Measurements from ENCODE around the gene FGF18. TPM values are rescaled to one million over a fixed set of nuclear protein-coding genes. Genes with fewer than 3 reads are reported as not detected.
A peak's percentile ranks its signal among the peaks of the same experiment; 100 is the strongest.

Gene FGF18
- total and polyA plus RNA-seq, 9 of the 15 experiments (the other 6 are each of a cell fraction or from before 2014, with no cell fraction given), result 0.05 to 0.18 (median 0.11) TPM; not detected in 6

GRCh38 chr5:171499611-171500010, 80.2 kb downstream of the FGF18 start:
- Histone ChIP-seq H3K4me3 (no peak overlapping the region), H4K20me1 (replicated peaks; ENCODE audit: control insufficient read depth, insufficient read depth, low read length) (no peaks in the 10 kb centered on the region), H3K27ac (ENCODE audit: extremely low read depth, low read depth, low read length) (no peak overlapping the region), H3K79me2 (ENCODE audit: control insufficient read depth, insufficient read depth, low read length) (no peaks in the 10 kb centered on the region), H3K4me2 (ENCODE audit: insufficient read depth, low read length) (no peak overlapping the region), H3K9ac (ENCODE audit: insufficient read depth in 1 of 2, low read depth in 2 of 2, low read length in 2 of 2) (no peak overlapping the region), H3K9me1 (ENCODE audit: control insufficient read depth, insufficient read depth, low read length) (no peaks in the 10 kb centered on the region), H3K27me3 (ENCODE audit: control insufficient read depth in 2 of 2, insufficient read depth in 2 of 2, low read length in 2 of 2) (peaks cover 3 to 10% of the 10 kb centered on the region in 2 experiments; a peak in 4 of 5 replicates), H3K9me3 (replicated peaks; ENCODE audit: control insufficient read depth, insufficient read depth, low read depth, low read length) (no peaks in the 10 kb centered on the region), H3K4me1 (replicated peaks in 1 of 2; ENCODE audit: control insufficient read depth in 2 of 2, insufficient read depth in 2 of 2, low read length in 2 of 2) (peaks cover 9 to 15% of the 10 kb centered on the region in 2 experiments), H3K36me3 (ENCODE audit: control insufficient read depth, insufficient read depth, low read length) (no peaks in the 10 kb centered on the region), H2AFZ (ENCODE audit: low read depth, low read length) (no peak overlapping the region)
- POLR2A ChIA-PET, result no interaction called here
- ATAC-seq (no peak), DNase-seq (ENCODE audit: extremely low read depth in 1 of 4, low spot score in 3 of 4) (no peak), FAIRE-seq (no peak)
- intact Hi-C loops (cut with micrococcal nuclease), result no loop called here
- TF ChIP-seq L3MBTL2 (IDR thresholded peaks at IDR 0.05), result no peak
- WGBS (ENCODE audit: insufficient coverage, low coverage, missing lambda C conversion rate), result 52% methylated on average over 4 of the region's 4 CpGs
- no TSS peak for BruUV-seq (replicated peaks)
- CTCF ChIA-PET (ENCODE audit: low intra/inter-chr PET ratio), result no interaction called here
- in situ Hi-C loops (cut with MboI), result no loop called here

GRCh38 chr5:171505473-171506043, 86.1 kb downstream of the FGF18 start:
- H3K9me3 ChIP-seq (replicated peaks; ENCODE audit: control insufficient read depth, insufficient read depth, low read depth, low read length), result no peaks in the 10 kb centered on the region
- no peak for DNase-seq (ENCODE audit: extremely low read depth in 1 of 4, low spot score in 3 of 4)
- H4K20me1 ChIP-seq (replicated peaks; ENCODE audit: control insufficient read depth, insufficient read depth, low read length), result no peaks in the 10 kb centered on the region
- no peaks in the 10 kb centered on the region for H3K79me2 ChIP-seq (ENCODE audit: control insufficient read depth, insufficient read depth, low read length)
- no peak for ATAC-seq
- WGBS (ENCODE audit: insufficient coverage, low coverage, missing lambda C conversion rate), result 8% methylated on average over 7 of the region's 7 CpGs
- POLR2A ChIA-PET, result no interaction called here
- H3K9me1 ChIP-seq (ENCODE audit: control insufficient read depth, insufficient read depth, low read length), result no peaks in the 10 kb centered on the region
- no peak overlapping the region for H3K4me3 ChIP-seq
- no peak for TF ChIP-seq ETV5 (CRISPR knock-in tag; IDR thresholded peaks at IDR 0.05; ENCODE audit: low read depth)
- no peak for TF ChIP-seq ZBTB33 (CRISPR knock-in tag; IDR thresholded peaks at IDR 0.05)
- TF ChIP-seq SMARCC2 (IDR thresholded peaks at IDR 0.05; ENCODE audit: low read depth), result no peak
- TF ChIP-seq NFIC (IDR thresholded peaks at IDR 0.05), result no peak
- no peak for TF ChIP-seq DNMT1 (IDR thresholded peaks at IDR 0.05)
- TF ChIP-seq RBBP5 (IDR thresholded peaks at IDR 0.05; ENCODE audit: borderline replicate concordance, insufficient read depth, low read length, poor library complexity, severe bottlenecking), result no peak
- no peak for TF ChIP-seq TFAP4 (CRISPR knock-in tag; IDR thresholded peaks at IDR 0.05; ENCODE audit: borderline replicate concordance)
- no peak for TF ChIP-seq CREBBP (IDR thresholded peaks at IDR 0.05; ENCODE audit: low read depth, low read length)
- no peak overlapping the region for H3K27ac ChIP-seq (ENCODE audit: extremely low read depth, low read depth, low read length)
- H3K4me1 ChIP-seq (replicated peaks in 1 of 2; ENCODE audit: control insufficient read depth in 2 of 2, insufficient read depth in 2 of 2, low read length in 2 of 2), result no peaks in the 10 kb centered on the region
- no peak for FAIRE-seq
- H2AFZ ChIP-seq (ENCODE audit: low read depth, low read length), result no peak overlapping the region
- in situ Hi-C loops (cut with MboI) (no loop called here), intact Hi-C loops (cut with micrococcal nuclease) (no loop called here)
- no peak overlapping the region for H3K4me2 ChIP-seq (ENCODE audit: insufficient read depth, low read length)
- CTCF ChIA-PET (ENCODE audit: low intra/inter-chr PET ratio), result no interaction called here
- H3K27me3 ChIP-seq (ENCODE audit: control insufficient read depth in 2 of 2, insufficient read depth in 2 of 2, low read length in 2 of 2), result peaks cover 7 to 47% of the 10 kb centered on the region in 2 experiments
- 0 out of 4 replicates have a peak overlapping the region, but pooled peaks of 1 of the 2 experiments have one; percentile 56 for H3K9ac ChIP-seq (ENCODE audit: insufficient read depth in 1 of 2, low read depth in 2 of 2, low read length in 2 of 2)
- no peaks in the 10 kb centered on the region for H3K36me3 ChIP-seq (ENCODE audit: control insufficient read depth, insufficient read depth, low read length)
- no TSS peak for BruUV-seq (replicated peaks)
